A673 (cell line): Measurements from ENCODE around the gene ADH1C. TPM values are rescaled to one million over a fixed set of nuclear protein-coding genes. Genes with fewer than 3 reads are reported as not detected.

Experiments used
- BruUV-seq: library from RNA; stranded (reverse); fragments of 400-500 nt; replicated peaks from 2 replicates; lab custom pipeline; 2021; lab: Mats Ljungman, UMichigan
- CTCF ChIA-PET: fragments of 300-600 bp; sonication (Branson Sonifier 250); formaldehyde crosslinking; loops from one replicate; lab custom pipeline; 2022; ENCODE audit warnings: antibody characterized with exemption; lab: Charles Lee
- POLR2A ChIA-PET: fragments of 300-600 bp; sonication (Branson Sonifier 250); formaldehyde crosslinking; loops from one replicate; lab custom pipeline; 2022; ENCODE audit warnings: antibody characterized with exemption; ENCODE audit not compliant: low non-redundant PET; lab: Charles Lee
- DNase-seq: peaks from one replicate; pipeline ENCODE4 v3.0.0-alpha.2; 2015; ENCODE audit warnings: low spot score
- H3K27ac ChIP-seq: fragments of 200-600 bp; sonication (generic); 2 replicates; pipeline ENCODE4 v1.5.1; 2016; ENCODE audit warnings: mixed run types, low read depth, mild to moderate bottlenecking, mixed read lengths, antibody characterized with exemption, low read length; ENCODE audit not compliant: poor library complexity, severe bottlenecking
- H3K27me3 ChIP-seq: fragments of 200-600 bp; sonication (generic); replicated peaks from 2 replicates; pipeline ENCODE4 v1.6.1; 2017; ENCODE audit warnings: mixed run types, low read depth, mild to moderate bottlenecking, mixed read lengths, antibody characterized with exemption, low read length; ENCODE audit not compliant: insufficient read depth, poor library complexity
- H3K36me3 ChIP-seq: fragments of 200-600 bp; sonication (generic); 2 replicates; pipeline ENCODE4 v1.6.1; 2016; ENCODE audit warnings: mixed run types, mild to moderate bottlenecking, mixed read lengths, antibody characterized with exemption, low read length; ENCODE audit not compliant: insufficient read depth, poor library complexity, severe bottlenecking
- H3K4me1 ChIP-seq: fragments of 200-600 bp; sonication (generic); 2 replicates; pipeline ENCODE4 v1.6.1; 2017; ENCODE audit warnings: mixed run types, mild to moderate bottlenecking, mixed read lengths, antibody characterized with exemption, low read length; ENCODE audit not compliant: insufficient read depth, poor library complexity, severe bottlenecking
- H3K4me3 ChIP-seq: fragments of 200-600 bp; sonication (generic); 2 replicates; pipeline ENCODE4 v1.5.1; 2016; ENCODE audit warnings: low read depth, mixed run types, mild to moderate bottlenecking, mixed read lengths, low read length; ENCODE audit not compliant: poor library complexity, severe bottlenecking
- H3K9me3 ChIP-seq: fragments of 200-600 bp; sonication (generic); 2 replicates; pipeline ENCODE4 v1.6.1; 2016; ENCODE audit warnings: mixed run types, low read depth, mild to moderate bottlenecking, mixed read lengths, antibody characterized with exemption, low read length; ENCODE audit not compliant: poor library complexity, severe bottlenecking
- EZH2 ChIP-seq: fragments of 200-600 bp; sonication (generic); IDR thresholded peaks from 2 replicates; pipeline ENCODE4 v1.6.1; 2017; ENCODE audit warnings: borderline replicate concordance, low read depth, mild to moderate bottlenecking, mixed read lengths, antibody characterized with exemption, low read length; ENCODE audit not compliant: poor library complexity, severe bottlenecking
- intact Hi-C: fragments of 100-400 bp; cut with micrococcal nuclease; formaldehyde crosslinking; loops from one replicate; pipeline ENCODE4 v1.10.0; 2022; ENCODE audit not compliant: unreplicated experiment
- total RNA-seq: library from RNA; stranded (reverse); gene quantifications from 2 replicates; pipeline ENCODE4 v1.2.3, GENCODE V29; 2021
- TF ChIP-seq, protein P1 (sequence below): fragments of 300-800, 200-600 bp; sonication (generic); conservative IDR thresholded peaks from 2 replicates; pipeline ENCODE4 v1.5.1; 2017; ENCODE audit warnings: low read depth, mild to moderate bottlenecking, antibody characterized with exemption, low read length, moderate library complexity, mixed read lengths

The ADH1C gene
- total RNA-seq, 1 experiment from 2014 or later = not detected

GRCh38 chr4:99366491-99366890 is 13.9 kb upstream of the ADH1C start:
- Histone ChIP-seq H3K27ac (no peak overlapping the region), H3K27me3 (no peaks in the 10 kb centered on the region), H3K4me1 (no peaks in the 10 kb centered on the region), H3K9me3 (peaks cover 3% of the 10 kb centered on the region), H3K36me3 (no peaks in the 10 kb centered on the region), H3K4me3 (no peak overlapping the region)
- intact Hi-C loops = no loop called here
- no TSS peak for BruUV-seq
- DNase-seq = no peak
- CTCF ChIA-PET = no interaction called here
- POLR2A ChIA-PET = no interaction called here
- TF ChIP-seq, protein P1, sequence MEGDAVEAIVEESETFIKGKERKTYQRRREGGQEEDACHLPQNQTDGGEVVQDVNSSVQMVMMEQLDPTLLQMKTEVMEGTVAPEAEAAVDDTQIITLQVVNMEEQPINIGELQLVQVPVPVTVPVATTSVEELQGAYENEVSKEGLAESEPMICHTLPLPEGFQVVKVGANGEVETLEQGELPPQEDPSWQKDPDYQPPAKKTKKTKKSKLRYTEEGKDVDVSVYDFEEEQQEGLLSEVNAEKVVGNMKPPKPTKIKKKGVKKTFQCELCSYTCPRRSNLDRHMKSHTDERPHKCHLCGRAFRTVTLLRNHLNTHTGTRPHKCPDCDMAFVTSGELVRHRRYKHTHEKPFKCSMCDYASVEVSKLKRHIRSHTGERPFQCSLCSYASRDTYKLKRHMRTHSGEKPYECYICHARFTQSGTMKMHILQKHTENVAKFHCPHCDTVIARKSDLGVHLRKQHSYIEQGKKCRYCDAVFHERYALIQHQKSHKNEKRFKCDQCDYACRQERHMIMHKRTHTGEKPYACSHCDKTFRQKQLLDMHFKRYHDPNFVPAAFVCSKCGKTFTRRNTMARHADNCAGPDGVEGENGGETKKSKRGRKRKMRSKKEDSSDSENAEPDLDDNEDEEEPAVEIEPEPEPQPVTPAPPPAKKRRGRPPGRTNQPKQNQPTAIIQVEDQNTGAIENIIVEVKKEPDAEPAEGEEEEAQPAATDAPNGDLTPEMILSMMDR = no peak
- TF ChIP-seq EZH2 = no peak

GRCh38 chr4:99362768-99363167 is 10.2 kb upstream of the ADH1C start:
- POLR2A ChIA-PET = no interaction called here
- TF ChIP-seq, protein P1 = no peak
- TF ChIP-seq EZH2 = no peak
- no peaks in the 10 kb centered on the region for H3K4me1 ChIP-seq
- no peaks in the 10 kb centered on the region for H3K36me3 ChIP-seq
- H3K27ac ChIP-seq = no peak overlapping the region
- CTCF ChIA-PET = no interaction called here
- H3K4me3 ChIP-seq = no peak overlapping the region
- no peaks in the 10 kb centered on the region for H3K27me3 ChIP-seq
- intact Hi-C loops = no loop called here
- no TSS peak for BruUV-seq
- DNase-seq = no peak
- peaks cover 3% of the 10 kb centered on the region for H3K9me3 ChIP-seq

GRCh38 chr4:99361899-99362275 is 9.3 kb upstream of the ADH1C start:
- DNase-seq = no peak
- intact Hi-C loops = no loop called here
- H3K9me3 ChIP-seq = peaks cover 3% of the 10 kb centered on the region
- TF ChIP-seq, protein P1 = no peak
- TF ChIP-seq EZH2 = no peak
- no peaks in the 10 kb centered on the region for H3K27me3 ChIP-seq
- H3K27ac ChIP-seq = no peak overlapping the region
- POLR2A ChIA-PET = no interaction called here
- H3K36me3 ChIP-seq = no peaks in the 10 kb centered on the region
- CTCF ChIA-PET = no interaction called here
- no peaks in the 10 kb centered on the region for H3K4me1 ChIP-seq
- no TSS peak for BruUV-seq
- no peak overlapping the region for H3K4me3 ChIP-seq
